Measurements from ENCODE around the gene ITPK1. TPM values are rescaled to one million over a fixed set of nuclear protein-coding genes. Genes with fewer than 3 reads are reported as not detected.

ITPK1 gene
- polyA plus RNA-seq, 1 of the 3 experiments (the other 2 are of a cell fraction): 23.2 TPM

DNA sequence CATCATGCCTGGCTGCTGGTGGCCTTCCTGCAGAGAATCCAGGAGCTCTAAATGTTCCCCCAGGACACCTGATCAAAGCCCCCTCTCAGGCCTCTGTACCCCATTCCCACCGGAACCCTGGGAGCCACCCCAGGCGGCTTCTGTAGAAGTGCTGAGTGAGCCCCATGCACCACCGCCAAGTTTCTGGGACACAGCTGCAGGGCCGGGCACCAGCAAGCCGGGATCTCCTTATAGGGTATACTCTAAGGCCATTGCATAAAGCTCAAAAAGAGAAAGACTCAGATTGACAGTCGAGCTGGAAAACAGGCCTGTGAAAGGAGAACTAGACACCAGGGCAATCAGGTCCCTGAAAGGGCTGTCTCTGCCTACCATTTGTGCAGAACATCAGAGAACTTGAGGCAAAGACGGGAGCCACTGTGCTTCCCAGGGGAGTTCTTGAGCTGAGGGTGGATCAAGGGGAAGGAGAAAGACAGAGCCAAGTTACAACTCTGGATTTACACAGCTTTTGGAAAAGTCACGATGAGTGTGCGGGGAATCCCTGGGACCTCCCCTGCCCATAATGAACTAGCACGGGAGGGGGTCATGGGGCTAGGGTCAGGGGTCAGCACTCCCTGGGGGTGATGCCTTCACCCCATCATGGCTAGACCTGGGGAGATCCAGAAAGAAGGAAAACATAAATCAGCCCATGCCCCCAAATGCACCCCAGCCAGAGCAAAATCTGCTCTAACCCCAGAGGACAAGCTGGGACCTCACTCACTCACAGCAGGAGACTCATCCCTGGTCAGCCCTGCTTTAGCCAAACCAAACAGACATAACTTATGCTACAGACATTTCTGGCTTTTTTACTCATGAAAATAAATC lies 51.1 kb downstream of the ITPK1 start (continued):
- TF ChIP-seq ZBTB33 (IDR thresholded peaks at IDR 0.05; ENCODE audit: borderline replicate concordance, low read depth) (no peak), RXRA (IDR thresholded peaks at IDR 0.05; ENCODE audit: borderline replicate concordance, low read depth) (no peak)

DNA sequence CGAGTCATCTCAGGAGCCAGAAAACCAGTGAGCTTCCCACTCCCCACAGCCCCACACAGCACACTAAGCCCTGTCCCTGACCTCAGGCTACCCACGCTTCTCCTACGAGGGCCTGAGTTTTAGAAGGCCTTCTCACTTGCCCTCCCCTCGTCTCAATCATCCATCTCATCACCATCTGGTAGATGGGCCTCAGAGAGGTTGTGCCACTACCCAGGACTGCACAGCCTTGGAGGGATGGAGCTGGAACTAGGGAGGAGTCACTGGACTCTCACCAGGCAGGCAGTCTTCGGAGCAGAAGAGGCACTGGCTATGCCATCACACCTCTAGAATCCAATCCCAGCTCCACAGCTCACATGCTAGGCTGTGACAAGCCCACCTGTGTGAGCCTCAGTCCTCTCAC lies 52.3 kb downstream of the ITPK1 start:
- Histone ChIP-seq H3K9me3 (no peaks in the 10 kb centered on the region), H3F3A (replicated peaks; ENCODE audit: insufficient read depth) (no peaks in the 10 kb centered on the region), H3K4me3 (ENCODE audit: low read depth in 2 of 2, low read length in 1 of 2) (no peak overlapping the region), H3K4me2 (no peak overlapping the region), H3K79me2 (ENCODE audit: insufficient read depth) (no peaks in the 10 kb centered on the region), H3K4me1 (ENCODE audit: control insufficient read depth in 1 of 2, insufficient read depth in 2 of 2, low read depth in 1 of 2, low read length in 1 of 2) (peaks cover 11 to 22% of the 10 kb centered on the region in 2 experiments; a peak in 3 of 4 replicates), H3K9me2 (no peaks in the 10 kb centered on the region), H3K9ac (no peak overlapping the region), H3K27me3 (ENCODE audit: insufficient read depth) (no peaks in the 10 kb centered on the region), H3K27ac (ENCODE audit: low read depth in 2 of 2, low read length in 1 of 2) (no peak overlapping the region), H3K36me3 (replicated peaks in 1 of 2; ENCODE audit: control insufficient read depth in 1 of 2, insufficient read depth in 2 of 2, low read length in 1 of 2) (no peaks in the 10 kb centered on the region), H4K20me1 (ENCODE audit: insufficient read depth) (peaks cover 6% of the 10 kb centered on the region; the same call in 1 of the 2 replicates), H2AFZ (ENCODE audit: low read depth) (no peak overlapping the region)
- no peak for TF ChIP-seq SIN3A (IDR thresholded peaks at IDR 0.05; ENCODE audit: borderline replicate concordance, low read depth, low read length)
- TF ChIP-seq PBX3 (IDR thresholded peaks at IDR 0.05): no peak
- TF ChIP-seq MAX (IDR thresholded peaks at IDR 0.05; ENCODE audit: low read depth): no peak
- TF ChIP-seq FOSL2 (IDR thresholded peaks at IDR 0.05; ENCODE audit: borderline replicate concordance, low read depth): no peak
- no peak for TF ChIP-seq RCOR1 (IDR thresholded peaks at IDR 0.05; ENCODE audit: low read length)
- no peak for TF ChIP-seq TAF1 (IDR thresholded peaks at IDR 0.05; ENCODE audit: borderline replicate concordance, low read depth, low read length)
- TF ChIP-seq USF1 (IDR thresholded peaks at IDR 0.05; ENCODE audit: borderline replicate concordance, low read depth): no peak
- no peak for TF ChIP-seq RFX5 (IDR thresholded peaks at IDR 0.05; ENCODE audit: low read length)
- TF ChIP-seq POLR2AphosphoS5 (IDR thresholded peaks at IDR 0.05; ENCODE audit: low read depth, low read length): no peak
- TF ChIP-seq RAD21 (IDR thresholded peaks at IDR 0.05; ENCODE audit: low read length): no peak
- no peak for TF ChIP-seq ZBTB33 (IDR thresholded peaks at IDR 0.05; ENCODE audit: borderline replicate concordance, low read depth)
- no peak for TF ChIP-seq CHD2 (IDR thresholded peaks at IDR 0.05; ENCODE audit: low read length, partially characterized antibody)
- no peak for TF ChIP-seq GATA2 (CRISPR knock-in tag; IDR thresholded peaks at IDR 0.05)
- TF ChIP-seq FOXM1 (IDR thresholded peaks at IDR 0.05; ENCODE audit: low read depth): no peak
- ChIA-PET CTCF (interaction anchor here (1.0 kb wide), 1 partner anchor 76 kb away, joined by 3 read pairs; no protein-coding TSS in a partner anchor), POLR2A (no interaction called here)
- no peak for DNase-seq
- 96% methylated on average over 4 of the region's 5 CpGs for WGBS (ENCODE audit: low lambda C conversion rate)

Measured in SK-N-SH (cell line).